Dendritic cell treated with granulocyte-macrophage colony-stimulating factor and Interleukin-4, amounts not matched to agents 40 ng/mL and 50 ng/mL, for 4 days (primary cell): ENCODE measurements around the gene B3GALT6.

Experiments
- H3K27ac Mint-ChIP-seq: one replicate; pipeline ENCODE4 v1.8.0; 2022; ENCODE audit warnings: mild to moderate bottlenecking, mixed read lengths
- H3K27me3 Mint-ChIP-seq: one replicate; pipeline ENCODE4 v1.8.0; 2022; ENCODE audit warnings: mild to moderate bottlenecking, mixed read lengths
- H3K36me3 Mint-ChIP-seq: one replicate; pipeline ENCODE4 v1.8.0; 2022; ENCODE audit warnings: low read depth, mixed read lengths
- H3K4me1 Mint-ChIP-seq: one replicate; pipeline ENCODE4 v1.8.0; 2022; ENCODE audit warnings: low read depth, mixed read lengths
- H3K4me3 Mint-ChIP-seq: one replicate; pipeline ENCODE4 v1.8.0; 2022; ENCODE audit warnings: mild to moderate bottlenecking, moderate library complexity, mixed read lengths
- H3K9me3 Mint-ChIP-seq: one replicate; pipeline ENCODE4 v1.8.0; 2022; ENCODE audit warnings: mixed read lengths
- intact Hi-C: fragments of 100-400 bp; cut with micrococcal nuclease; formaldehyde crosslinking; loops from one replicate; pipeline ENCODE4 v1.15.0; 2022

B3GALT6 gene

DNA sequence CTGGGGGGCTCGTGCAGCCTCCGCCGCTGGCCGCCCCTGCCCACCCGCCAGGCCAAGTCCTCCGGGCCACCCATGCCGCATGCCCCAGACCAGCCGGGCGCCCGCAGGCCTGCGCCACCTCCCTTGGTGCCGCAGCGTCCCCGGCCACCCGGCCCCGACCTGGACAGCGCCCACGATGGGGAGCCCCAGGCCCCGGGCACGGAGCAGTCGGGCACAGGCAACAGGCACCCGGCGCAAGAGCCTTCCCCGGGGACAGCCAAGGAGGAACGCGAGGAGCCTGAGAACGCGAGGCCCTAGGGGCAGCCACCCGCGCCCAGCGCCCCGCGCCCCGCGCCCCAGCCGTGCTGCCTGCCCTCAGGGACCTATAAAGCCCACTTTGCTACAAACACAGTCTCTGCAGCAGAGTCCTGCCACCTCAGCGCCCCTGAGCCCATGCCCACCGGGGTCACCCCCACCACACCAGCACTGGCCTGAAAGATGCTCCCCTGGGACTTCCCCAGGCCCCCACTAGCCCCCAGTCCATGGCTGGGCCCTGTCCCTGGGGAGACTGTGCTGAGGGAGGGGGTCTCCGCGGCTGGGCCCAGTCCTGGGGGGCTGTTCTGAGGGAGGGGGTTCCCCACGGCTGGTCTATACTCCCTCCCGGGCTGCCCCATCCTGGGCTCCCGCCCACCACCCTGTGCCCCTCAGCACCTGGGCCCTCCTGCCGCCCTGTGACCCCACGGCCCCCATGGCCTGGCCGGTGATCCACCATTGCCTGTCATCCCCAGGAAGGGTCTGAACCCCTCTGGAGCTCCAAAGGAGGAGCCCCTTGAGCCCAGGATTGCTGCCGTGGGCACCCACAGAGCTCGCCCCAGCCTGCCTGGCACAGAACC is 34.2 kb upstream of the B3GALT6 start:
- Mint-ChIP-seq H3K4me1 (peaks cover 14% of the 10 kb centered on the region), H3K27ac (no peak overlapping the region), H3K9me3 (peaks cover 14% of the 10 kb centered on the region), H3K4me3 (no peak overlapping the region), H3K36me3 (no peaks in the 10 kb centered on the region), H3K27me3 (peaks cover 35% of the 10 kb centered on the region)
- intact Hi-C loops: no loop called here

DNA sequence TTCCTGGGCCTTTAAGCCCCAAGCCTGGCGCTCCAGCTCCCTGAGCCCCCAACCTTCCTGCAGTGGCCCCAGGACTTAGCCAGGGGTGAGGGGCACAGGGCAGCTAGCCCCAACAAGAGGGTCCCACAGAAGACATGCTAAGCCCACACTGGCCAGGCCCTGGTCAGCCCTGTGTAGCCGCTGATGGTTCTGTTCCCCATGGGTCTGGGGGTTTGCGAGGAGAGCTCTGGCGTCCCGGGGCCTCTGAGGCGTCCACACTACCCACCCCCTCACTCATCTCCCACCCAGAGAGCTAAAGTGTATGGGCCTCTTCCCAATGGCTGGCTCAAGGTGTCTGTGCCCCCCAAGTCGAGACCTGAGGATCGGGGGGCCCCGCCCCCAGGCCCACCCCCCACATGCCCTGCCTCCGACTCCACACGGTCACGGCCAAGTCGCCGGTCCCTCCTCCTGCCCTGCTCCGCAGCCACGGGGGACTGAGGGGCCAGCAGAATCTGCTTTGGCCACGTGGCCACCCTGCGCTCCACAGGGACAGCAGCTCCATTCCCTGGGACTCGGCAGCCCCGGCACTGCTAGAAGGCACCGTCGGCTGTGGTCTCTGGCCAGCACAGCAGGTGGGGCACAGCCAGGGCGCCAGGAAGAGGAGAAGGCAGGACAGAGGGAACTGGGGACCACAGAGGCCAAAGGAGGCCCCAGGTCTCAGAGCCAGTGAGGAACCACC is 33.5 kb upstream of the B3GALT6 start:
- Mint-ChIP-seq H3K36me3 (no peaks in the 10 kb centered on the region), H3K27me3 (peaks cover 42% of the 10 kb centered on the region), H3K4me1 (peaks cover 14% of the 10 kb centered on the region), H3K9me3 (peaks cover 14% of the 10 kb centered on the region), H3K27ac (no peak overlapping the region), H3K4me3 (no peak overlapping the region)
- intact Hi-C loops: no loop called here

DNA sequence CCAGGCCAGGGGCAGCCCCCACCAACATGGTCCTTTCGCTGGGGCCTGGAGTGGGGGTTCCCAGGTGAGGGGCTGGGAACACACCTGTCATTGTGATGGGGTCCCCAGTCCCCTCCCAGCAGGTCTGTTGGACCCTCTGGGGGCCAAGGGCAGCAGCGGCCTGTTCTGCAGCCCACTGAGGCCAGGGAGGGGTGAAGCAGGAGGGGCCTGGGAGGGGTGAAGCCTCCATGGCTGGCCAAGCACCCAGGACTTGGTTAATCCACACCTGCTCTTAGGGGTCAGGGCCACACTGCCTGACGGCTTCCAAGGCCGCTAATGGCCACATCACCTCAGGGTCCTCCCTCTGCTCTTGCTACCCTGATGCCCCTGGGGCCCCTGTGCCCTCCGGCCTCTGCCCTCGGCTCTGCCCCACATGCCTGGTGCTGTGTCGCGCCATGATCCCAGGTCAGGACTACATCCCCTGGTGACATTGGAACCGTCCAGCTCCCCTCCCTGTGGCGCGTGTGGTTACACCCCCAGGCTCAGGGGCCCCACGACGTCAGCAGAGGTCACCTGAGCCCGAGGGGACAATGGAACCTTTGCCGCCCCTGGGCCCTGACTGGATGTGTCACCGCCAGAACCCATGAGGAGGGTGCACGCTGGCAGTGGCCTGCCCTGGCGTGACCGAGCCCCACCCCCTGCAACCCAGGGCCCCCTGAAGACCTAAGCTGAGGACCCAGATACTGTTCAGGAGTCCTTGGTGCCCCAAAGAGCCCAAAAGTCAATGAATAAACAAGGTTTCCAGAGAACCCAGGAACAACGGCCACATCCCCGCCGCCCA is 32.7 kb upstream of the B3GALT6 start:
- Mint-ChIP-seq H3K4me1 (peaks cover 14% of the 10 kb centered on the region), H3K4me3 (no peak overlapping the region), H3K27me3 (peaks cover 49% of the 10 kb centered on the region), H3K27ac (no peak overlapping the region), H3K9me3 (peaks cover 13% of the 10 kb centered on the region), H3K36me3 (no peaks in the 10 kb centered on the region)
- intact Hi-C loops: no loop called here

GRCh38 chr1:1199961-1200875 is 31.8 kb upstream of the B3GALT6 start:
- no peaks in the 10 kb centered on the region for H3K36me3 Mint-ChIP-seq
- peaks cover 50% of the 10 kb centered on the region for H3K27me3 Mint-ChIP-seq
- H3K4me3 Mint-ChIP-seq: peak overlapping the region; percentile 50
- H3K4me1 Mint-ChIP-seq: peaks cover 20% of the 10 kb centered on the region
- peak overlapping the region; percentile 58 for H3K27ac Mint-ChIP-seq
- H3K9me3 Mint-ChIP-seq: peaks cover 4% of the 10 kb centered on the region
- intact Hi-C loops: no loop called here

GRCh38 chr1:1200876-1201810 is 30.9 kb upstream of the B3GALT6 start:
- Mint-ChIP-seq H3K4me3 (peak overlapping the region; percentile 55), H3K9me3 (no peaks in the 10 kb centered on the region), H3K27ac (peak overlapping the region; percentile 58), H3K27me3 (peaks cover 59% of the 10 kb centered on the region), H3K36me3 (no peaks in the 10 kb centered on the region), H3K4me1 (peaks cover 27% of the 10 kb centered on the region)
- intact Hi-C loops: no loop called here

DNA sequence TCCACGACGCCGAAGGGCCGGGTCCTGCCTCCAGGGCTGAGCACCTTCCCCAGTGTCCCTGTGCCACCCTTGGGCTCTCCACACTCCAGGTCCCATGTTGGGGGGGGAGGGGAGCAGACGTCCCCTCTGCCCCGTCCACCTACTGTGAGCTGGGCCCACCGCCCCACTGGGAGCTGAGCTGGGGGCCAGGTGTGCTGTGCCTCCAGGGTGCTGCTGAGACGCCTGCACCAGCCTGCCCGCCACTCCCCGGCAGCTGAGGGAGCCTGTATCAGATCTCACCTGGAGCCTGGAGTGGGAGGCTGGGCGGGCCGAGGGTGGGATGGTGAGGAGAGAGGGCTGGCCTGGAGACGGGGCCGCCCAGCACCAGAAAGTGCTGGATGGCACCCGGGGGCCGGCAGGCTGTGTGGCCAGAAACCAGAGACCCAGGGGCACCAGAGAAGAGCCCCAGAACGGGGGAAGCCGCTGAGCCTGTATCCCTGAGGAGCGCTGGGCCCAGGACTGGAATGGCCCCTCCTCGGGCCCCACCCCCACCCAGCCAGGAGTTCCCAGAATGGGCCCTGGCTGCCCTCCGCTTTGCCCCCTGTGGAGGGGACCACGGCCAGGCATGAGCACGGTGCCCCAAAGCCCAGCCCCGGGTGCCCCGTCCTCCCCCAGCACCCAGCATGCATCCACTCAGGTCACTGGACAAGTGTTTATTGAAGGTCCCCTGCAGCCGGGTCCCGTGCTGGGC is 29.0 kb upstream of the B3GALT6 start:
- Mint-ChIP-seq H3K4me1 (peaks cover 42% of the 10 kb centered on the region), H3K27me3 (peaks cover 68% of the 10 kb centered on the region), H3K27ac (peak overlapping the region; percentile 35), H3K36me3 (no peaks in the 10 kb centered on the region), H3K4me3 (no peak overlapping the region), H3K9me3 (no peaks in the 10 kb centered on the region)
- intact Hi-C loops: no loop called here

DNA sequence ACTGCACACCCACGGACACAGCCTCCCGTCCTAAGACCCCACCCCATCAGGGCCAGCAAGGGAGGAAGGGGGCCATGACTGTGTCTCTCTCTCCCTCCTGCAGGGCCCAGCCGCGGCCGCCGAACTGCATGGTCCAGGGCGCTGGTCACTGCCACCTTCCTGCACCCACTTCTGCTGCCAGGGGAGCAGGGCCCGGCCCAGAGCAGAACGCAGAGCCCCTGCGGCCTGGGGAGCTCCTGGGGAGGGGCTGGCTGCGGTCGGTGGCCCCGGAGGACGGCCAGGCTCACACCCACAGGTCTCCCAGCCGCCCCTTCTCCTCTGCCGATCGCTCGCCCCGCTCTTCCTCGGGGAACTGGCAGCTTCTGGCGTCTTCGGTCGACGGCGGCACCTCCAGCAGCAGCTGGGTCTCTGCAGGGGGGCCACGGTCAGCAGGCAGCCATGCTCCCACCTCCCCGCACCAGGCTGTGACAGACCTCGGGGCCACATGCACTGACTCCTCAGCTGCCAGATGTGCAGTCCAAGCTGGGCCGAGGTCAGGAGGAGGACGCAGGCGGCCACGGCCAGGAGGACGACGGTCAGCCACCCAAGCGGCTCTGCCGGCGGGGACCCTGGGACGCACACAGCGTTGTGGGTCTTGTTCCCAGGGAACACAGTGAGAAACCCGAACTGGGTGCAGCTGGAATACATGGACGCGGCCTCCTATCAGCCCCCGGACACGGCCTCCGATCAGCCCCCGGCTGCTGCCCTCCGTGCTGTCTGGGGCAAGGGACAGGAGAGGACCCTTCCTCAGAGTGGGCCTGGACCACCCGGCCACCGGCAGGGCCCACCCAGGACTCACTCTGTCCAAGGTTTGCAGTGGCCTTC is 28.2 kb upstream of the B3GALT6 start:
- H3K9me3 Mint-ChIP-seq: no peaks in the 10 kb centered on the region
- no peak overlapping the region for H3K4me3 Mint-ChIP-seq
- H3K27me3 Mint-ChIP-seq: peaks cover 72% of the 10 kb centered on the region
- H3K4me1 Mint-ChIP-seq: peaks cover 50% of the 10 kb centered on the region
- no peak overlapping the region for H3K27ac Mint-ChIP-seq
- intact Hi-C loops: no loop called here
- H3K36me3 Mint-ChIP-seq: no peaks in the 10 kb centered on the region

- no peak overlapping the region for H3K27ac Mint-ChIP-seq
Measured at GRCh38 chr1:1204425-1204920, 27.6 kb upstream of the B3GALT6 start.

GRCh38 chr1:1204998-1205768 is 26.9 kb upstream of the B3GALT6 start:
- Mint-ChIP-seq H3K9me3 (no peaks in the 10 kb centered on the region), H3K4me1 (peaks cover 47% of the 10 kb centered on the region), H3K36me3 (no peaks in the 10 kb centered on the region), H3K27me3 (peaks cover 75% of the 10 kb centered on the region), H3K27ac (no peak overlapping the region), H3K4me3 (peak overlapping the region; percentile 56)
- intact Hi-C loops: no loop called here

More at GRCh38 chr1:1204425-1204920, 27.6 kb upstream of the B3GALT6 start:
- peaks cover 75% of the 10 kb centered on the region for H3K27me3 Mint-ChIP-seq
- H3K4me1 Mint-ChIP-seq: peaks cover 54% of the 10 kb centered on the region
- intact Hi-C loops: no loop called here
- H3K36me3 Mint-ChIP-seq: no peaks in the 10 kb centered on the region
- H3K4me3 Mint-ChIP-seq: no peak overlapping the region
- H3K9me3 Mint-ChIP-seq: no peaks in the 10 kb centered on the region

DNA sequence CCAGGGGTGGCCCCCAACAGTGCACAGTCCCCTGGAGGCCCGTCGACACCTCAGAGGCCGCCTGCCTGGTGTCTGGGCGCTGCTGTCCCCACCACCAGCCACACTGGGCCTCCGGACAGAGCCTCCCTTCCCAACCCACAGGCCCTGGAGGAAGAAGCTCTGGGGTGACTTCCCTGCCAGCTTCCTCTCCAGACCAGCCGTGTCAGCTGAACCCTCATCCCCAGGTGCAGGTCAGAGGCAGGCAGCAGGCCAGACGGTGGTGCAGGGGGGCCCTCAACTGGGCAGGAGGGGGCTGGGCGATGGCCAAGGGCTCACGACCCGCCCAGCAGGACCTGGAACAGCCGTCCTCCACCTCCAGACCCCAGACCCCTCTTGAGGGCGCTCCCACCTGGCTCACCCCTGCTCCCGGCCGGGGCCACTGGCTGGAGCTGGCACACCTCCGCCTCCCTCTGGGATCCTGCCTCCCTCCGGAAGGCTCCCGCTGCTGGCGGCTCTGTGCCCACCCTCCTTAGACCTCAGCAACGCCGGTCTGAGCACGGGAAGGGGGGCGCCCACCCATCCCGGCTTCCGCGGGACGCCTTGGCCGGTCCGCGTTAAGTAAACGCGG is 26.2 kb upstream of the B3GALT6 start:
- H3K36me3 Mint-ChIP-seq: peaks cover 1% of the 10 kb centered on the region
- intact Hi-C loops: no loop called here
- H3K4me3 Mint-ChIP-seq: peak overlapping the region; percentile 56
- H3K27ac Mint-ChIP-seq: no peak overlapping the region
- H3K4me1 Mint-ChIP-seq: peaks cover 44% of the 10 kb centered on the region
- H3K9me3 Mint-ChIP-seq: no peaks in the 10 kb centered on the region
- H3K27me3 Mint-ChIP-seq: peaks cover 73% of the 10 kb centered on the region
